ENCODE results near the gene FSTL3. TPM values are rescaled to one million over a fixed set of nuclear protein-coding genes. Genes with fewer than 3 reads are reported as not detected.
"Not testable (repeated sequence)": the region's sequence is repeated elsewhere in the genome, so short reads cannot be mapped to it uniquely, and the experiment has no call there.

FSTL3 gene
- total RNA-seq, 1 experiment from 2014 or later = 8.0 TPM

GRCh38 chr19:662207-662961 is 13.8 kb upstream of the FSTL3 start:
- H3K27ac ChIP-seq = peak overlapping the region; percentile 38; the same call in 1 of the 2 replicates
- no peaks in the 10 kb centered on the region; the same call in 1 of the 2 replicates for H3K36me3 ChIP-seq
- no peaks in the 10 kb centered on the region for H3K27me3 ChIP-seq
- no peaks in the 10 kb centered on the region for H3K9me3 ChIP-seq (replicated peaks)
- DNase-seq = peak; percentile 34 to 36
- peak overlapping the region; percentile 96 for H3K4me3 ChIP-seq
- H3K4me1 ChIP-seq = peaks cover 2% of the 10 kb centered on the region; the same call in 1 of the 2 replicates

GRCh38 chr19:662962-663681 is 13.1 kb upstream of the FSTL3 start, which contains the start of gene RNF126:
TSS of gene RNF126 (minus strand) at chr19:663214. CDS start at chr19:663121, 93 bp downstream.
- no peaks in the 10 kb centered on the region for H3K36me3 ChIP-seq
- H3K27ac ChIP-seq = peak within 1 kb of the TSS; percentile 38; the same call in 1 of the 2 replicates
- H3K4me3 ChIP-seq = peak within 1 kb of the TSS; percentile 96
- DNase-seq = peak; percentile 86 to 90
- H3K27me3 ChIP-seq = no peaks in the 10 kb centered on the region
- no peaks in the 10 kb centered on the region for H3K9me3 ChIP-seq (replicated peaks)
- H3K4me1 ChIP-seq = no peaks in the 10 kb centered on the region

- peak overlapping the region; percentile 54 for H3K4me3 ChIP-seq
- H3K27me3 ChIP-seq = no peaks in the 10 kb centered on the region
- no peaks in the 10 kb centered on the region for H3K36me3 ChIP-seq
- no peaks in the 10 kb centered on the region for H3K4me1 ChIP-seq
- peaks cover 3% of the 10 kb centered on the region; the same call in 1 of the 2 replicates for H3K9me3 ChIP-seq (replicated peaks)
- no peak overlapping the region for H3K27ac ChIP-seq
- DNase-seq = no peak
These were observed 12.5 kb upstream of the FSTL3 start for GRCh38 chr19:663682-664117.

DNA sequence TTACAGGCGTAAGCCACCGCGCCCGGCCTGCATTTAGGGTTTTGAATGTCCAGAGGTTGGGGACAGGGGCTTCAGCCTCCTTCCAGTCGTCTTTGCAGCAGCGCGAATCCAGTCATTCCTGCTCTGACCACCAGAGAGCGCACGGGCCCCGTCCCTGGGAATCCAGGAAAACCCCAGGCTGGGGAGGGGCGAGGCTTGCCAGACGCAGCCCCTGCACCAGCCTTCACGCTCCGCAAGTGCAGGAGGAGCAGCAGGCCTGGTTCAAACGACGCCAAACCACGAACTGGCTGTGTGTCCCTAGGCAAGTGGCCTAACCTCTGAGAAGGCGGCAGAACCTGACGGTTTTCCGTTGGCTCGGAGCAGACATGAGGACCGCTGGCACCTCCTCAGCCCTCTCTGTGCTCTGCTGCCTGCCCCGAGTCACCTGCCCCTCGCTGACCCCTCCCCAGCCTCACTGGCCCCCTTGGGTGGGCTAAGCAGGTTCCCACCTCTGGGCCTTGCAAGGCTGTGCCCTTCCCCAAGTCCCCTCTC is 11.2 kb upstream of the FSTL3 start:
- Histone ChIP-seq H3K4me3 (no peak overlapping the region), H3K27ac (no peak overlapping the region)

GRCh38 chr19:666985-667573 is 9.1 kb upstream of the FSTL3 start:
- not testable (repeated sequence) for H3K4me3 ChIP-seq; H3K27me3 ChIP-seq; H3K9me3 ChIP-seq (replicated peaks); H3K27ac ChIP-seq; H3K4me1 ChIP-seq; DNase-seq; H3K36me3 ChIP-seq

More for the DNA sequence above, 11.2 kb upstream of the FSTL3 start:
- Histone ChIP-seq H3K36me3 (no peaks in the 10 kb centered on the region), H3K27me3 (no peaks in the 10 kb centered on the region), H3K9me3 (replicated peaks) (peaks cover 4% of the 10 kb centered on the region; the same call in 1 of the 2 replicates), H3K4me1 (0 out of 2 replicates have a peak, but pooled peaks cover 3% of the 10 kb centered on the region)
- DNase-seq = peak; percentile 80 to 89

GRCh38 chr19:668675-669434 is 7.3 kb upstream of the FSTL3 start:
- H3K27ac ChIP-seq = peak overlapping the region; percentile 28; the same call in 1 of the 2 replicates
- not testable (repeated sequence) for H3K4me1 ChIP-seq; H3K4me3 ChIP-seq; H3K9me3 ChIP-seq (replicated peaks); H3K36me3 ChIP-seq; H3K27me3 ChIP-seq
- peak; percentile 40 to 51 for DNase-seq

- no peak for DNase-seq
- H3K36me3 ChIP-seq = no peaks in the 10 kb centered on the region
- no peaks in the 10 kb centered on the region for H3K27me3 ChIP-seq
- H3K9me3 ChIP-seq (replicated peaks) = peaks cover 4% of the 10 kb centered on the region; the same call in 1 of the 2 replicates
- H3K4me3 ChIP-seq = no peak overlapping the region
- peaks cover 11% of the 10 kb centered on the region for H3K4me1 ChIP-seq
- no peak overlapping the region for H3K27ac ChIP-seq
These were observed 5.5 kb upstream of the FSTL3 start for GRCh38 chr19:670609-671075.

DNA sequence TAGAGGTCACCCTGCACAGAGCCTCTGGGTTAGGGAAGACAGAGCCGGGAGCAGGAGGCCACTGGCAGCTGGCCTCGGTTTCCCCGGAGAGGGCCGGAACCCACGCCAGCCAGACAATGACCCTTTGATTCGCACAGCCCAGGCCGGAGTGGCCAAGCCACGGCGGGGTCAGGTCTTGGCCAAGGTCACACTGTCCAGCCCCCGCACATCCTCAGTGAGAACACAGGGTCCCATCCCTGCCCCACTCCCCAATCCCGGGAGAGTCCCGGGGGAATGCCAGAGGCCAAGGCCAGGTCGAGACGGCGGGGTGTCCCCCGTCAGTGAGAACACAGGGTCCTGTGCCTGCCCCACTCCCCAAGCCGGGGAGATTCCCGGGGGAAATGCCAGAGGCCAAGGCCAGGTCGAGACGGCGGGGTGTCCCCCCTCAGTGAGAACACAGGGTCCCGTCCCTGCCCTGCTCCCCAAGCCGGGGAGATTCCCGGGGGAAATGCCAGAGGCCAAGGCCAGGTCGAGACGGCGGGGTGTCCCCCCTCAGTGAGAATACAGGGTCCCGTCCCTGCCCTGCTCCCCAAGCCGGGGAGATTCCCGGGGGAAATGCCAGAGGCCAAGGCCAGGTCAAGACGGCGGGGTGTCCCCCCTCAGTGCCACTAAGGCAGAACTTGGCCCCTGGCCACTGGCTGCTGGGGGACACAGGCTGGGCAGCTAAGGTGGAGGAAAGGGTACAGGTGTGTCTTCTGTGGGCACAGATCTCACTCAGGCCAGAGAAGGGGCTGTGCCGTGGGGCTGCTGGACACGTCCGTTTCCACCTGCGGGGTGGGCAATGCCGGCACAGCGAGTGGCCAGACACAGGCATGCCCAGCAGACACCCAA is 1.7 kb upstream of the FSTL3 start:
- Histone ChIP-seq H3K27me3 (no peaks in the 10 kb centered on the region), H3K27ac (no peak overlapping the region), H3K36me3 (no peaks in the 10 kb centered on the region), H3K9me3 (replicated peaks) (no peaks in the 10 kb centered on the region), H3K4me1 (peaks cover 13% of the 10 kb centered on the region), H3K4me3 (no peak overlapping the region)
- DNase-seq = no peak

GRCh38 chr19:676007-676338 is 219 bp upstream of the FSTL3 start:
- peak overlapping the region; percentile 24; the same call in 1 of the 2 replicates for H3K27ac ChIP-seq
- peak overlapping the region; percentile 52 for H3K4me3 ChIP-seq
- H3K9me3 ChIP-seq (replicated peaks) = no peaks in the 10 kb centered on the region
- DNase-seq = no peak
- H3K36me3 ChIP-seq = no peaks in the 10 kb centered on the region
- no peaks in the 10 kb centered on the region for H3K27me3 ChIP-seq
- peaks cover 13% of the 10 kb centered on the region for H3K4me1 ChIP-seq

DNA sequence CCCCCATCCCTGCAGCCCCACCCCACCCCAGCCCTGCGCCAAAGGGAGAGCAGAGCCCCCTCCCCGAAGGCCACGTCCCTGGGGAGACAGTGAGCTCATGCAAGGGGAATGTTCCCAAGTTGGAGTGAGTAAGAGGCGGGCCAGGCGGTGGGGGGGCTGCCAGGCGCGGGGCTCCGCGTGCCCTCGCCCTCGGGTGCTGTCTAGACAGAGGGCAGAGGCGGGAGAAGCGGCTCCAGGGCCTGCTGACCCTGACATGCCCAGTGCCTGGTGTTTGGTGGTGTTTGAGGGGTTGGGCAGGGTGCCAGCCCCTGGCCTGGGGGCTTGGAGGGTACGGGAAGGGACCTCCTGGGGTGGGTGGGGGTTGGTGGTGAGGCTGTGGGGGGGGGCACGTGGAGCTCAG is 1.0 kb downstream of the FSTL3 start:
- H3K9me3 ChIP-seq (replicated peaks) = no peaks in the 10 kb centered on the region
- no peak overlapping the region; the same call in 1 of the 2 replicates for H3K4me3 ChIP-seq
- no peak overlapping the region for H3K27ac ChIP-seq
- no peaks in the 10 kb centered on the region for H3K27me3 ChIP-seq
- peaks cover 13% of the 10 kb centered on the region for H3K4me1 ChIP-seq
- DNase-seq = peak; percentile 47 to 70
- H3K36me3 ChIP-seq = no peaks in the 10 kb centered on the region

- Histone ChIP-seq H3K27ac (no peak overlapping the region), H3K36me3 (no peaks in the 10 kb centered on the region), H3K27me3 (no peaks in the 10 kb centered on the region), H3K4me1 (peaks cover 13% of the 10 kb centered on the region), H3K9me3 (replicated peaks) (no peaks in the 10 kb centered on the region), H3K4me3 (no peak overlapping the region)
- DNase-seq = no peak
These were observed 1.6 kb downstream of the FSTL3 start for GRCh38 chr19:677601-678436.

- Histone ChIP-seq H3K9me3 (replicated peaks) (no peaks in the 10 kb centered on the region), H3K36me3 (no peaks in the 10 kb centered on the region), H3K4me1 (peaks cover 13% of the 10 kb centered on the region), H3K27ac (no peak overlapping the region), H3K4me3 (peak overlapping the region; percentile 89), H3K27me3 (no peaks in the 10 kb centered on the region)
- no peak for DNase-seq
These were observed 2.7 kb downstream of the FSTL3 start for GRCh38 chr19:678791-679388.

All from SJCRH30 (cell line).